Stimulated activated CD4-positive, alpha-beta T cell treated with anti-CD3 and anti-CD28 coated beads, Interleukin-2, amount 100 ng/mL, for 48 hours (primary cell): ENCODE measurements around the gene TRO.

Experiments used
- DNase-seq, 2 donors: peaks; one replicate each; pipeline ENCODE4 v3.0.0-alpha.2; 2020

Gene TRO

DNA sequence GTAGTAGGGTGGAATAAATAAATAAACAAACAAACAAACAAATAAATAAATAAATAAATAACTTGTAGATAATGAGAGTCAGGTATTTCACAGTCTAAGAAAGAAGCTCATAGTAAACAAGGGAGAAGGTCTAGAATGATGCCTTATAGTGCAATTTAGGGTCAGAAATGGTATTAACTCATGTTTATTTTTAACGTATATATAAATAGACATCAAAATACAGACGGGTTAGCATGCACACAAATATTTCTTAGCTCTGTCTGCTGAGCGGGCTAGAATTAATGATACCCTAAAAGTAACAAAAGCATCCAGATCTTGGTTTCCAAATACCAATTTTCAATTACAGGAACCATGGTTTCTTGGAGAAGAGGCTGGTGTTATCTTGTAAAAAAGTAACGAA lies 56.8 kb downstream of the TRO start:
- no peak for DNase-seq

DNA sequence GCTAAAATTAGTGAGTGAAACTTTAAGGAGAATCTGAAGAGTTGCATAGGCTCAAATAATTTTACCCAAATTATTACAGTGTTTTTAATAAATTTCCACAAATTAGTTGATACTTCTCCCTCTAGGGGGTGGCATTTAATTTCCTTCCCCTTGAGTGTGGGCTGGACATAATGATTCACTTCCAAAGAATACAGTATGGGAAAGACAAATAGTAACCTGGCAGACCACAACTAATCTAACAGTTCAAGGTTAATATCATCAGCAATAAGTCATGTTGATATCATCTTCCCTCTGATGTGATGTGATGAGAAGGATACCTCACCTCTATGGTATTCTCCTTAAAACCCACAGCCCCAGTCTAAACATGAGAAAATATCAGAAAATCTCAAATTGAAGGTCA lies 57.8 kb downstream of the TRO start:
- DNase-seq = no peak

DNA sequence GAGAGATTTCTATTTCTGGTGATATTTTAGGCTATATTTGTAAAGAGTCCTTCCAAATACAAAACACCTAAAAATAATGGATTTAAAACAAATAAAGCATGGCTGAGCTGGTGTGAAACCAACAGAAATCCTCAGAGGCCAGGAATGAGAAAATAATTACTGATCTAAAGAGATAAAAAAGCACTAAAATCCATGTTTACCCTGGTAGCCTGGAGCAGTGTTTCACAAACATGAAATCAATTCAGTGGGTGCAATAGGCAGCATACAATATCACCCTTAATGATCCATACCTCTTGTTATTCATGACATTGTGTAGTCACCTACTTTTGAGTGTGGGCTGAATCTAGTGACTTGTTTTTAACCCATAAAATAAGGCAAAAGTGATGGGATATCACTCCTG lies 58.8 kb downstream of the TRO start:
- no peak for DNase-seq

DNA sequence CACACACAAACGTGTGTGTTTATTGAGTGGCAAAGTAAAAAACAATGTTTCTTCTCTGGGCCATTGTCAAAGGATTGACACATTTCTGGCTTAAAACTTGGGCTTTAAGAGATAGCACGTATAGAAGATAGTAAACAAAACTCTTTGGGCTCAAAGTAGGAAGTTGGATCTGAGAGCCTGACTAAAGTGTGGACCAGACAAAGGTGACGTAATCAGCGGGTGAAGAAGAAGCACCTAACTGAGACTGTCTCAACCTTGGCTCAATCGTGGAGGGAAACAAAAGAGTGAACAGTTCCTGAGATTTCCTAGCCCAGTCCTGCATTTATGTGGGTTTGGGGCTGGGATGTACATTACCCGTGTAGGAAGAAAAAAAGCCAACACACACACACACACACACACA lies 59.7 kb downstream of the TRO start:
- DNase-seq = no peak
